ENCODE data around the gene ARMH2. TPM values are rescaled to one million over a fixed set of nuclear protein-coding genes. Genes with fewer than 3 reads are reported as not detected.

Gene ARMH2
- total and polyA plus RNA-seq, 9 of the 15 experiments (the other 6 are each of a cell fraction or from before 2014, with no cell fraction given) = not detected

DNA sequence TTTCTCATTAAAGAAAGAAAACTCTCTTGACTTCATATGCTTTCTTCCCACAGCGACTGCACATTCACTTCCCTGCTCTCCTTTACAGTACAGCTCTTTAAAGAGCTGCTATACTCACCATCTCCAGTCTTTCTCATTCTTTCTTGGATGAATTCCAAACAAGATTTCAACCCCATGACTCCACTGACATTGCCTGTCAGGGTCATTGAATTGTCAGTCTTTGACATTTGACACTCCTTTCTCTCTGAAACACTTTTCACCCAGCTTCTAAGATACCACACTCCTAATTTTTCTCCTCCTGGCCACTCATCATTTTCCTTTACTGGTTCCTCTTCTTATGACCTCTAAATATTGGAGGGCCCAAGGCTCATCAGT lies 811 bp upstream of the ARMH2 start:
- CTCF ChIA-PET (ENCODE audit: low intra/inter-chr PET ratio) = no interaction called here
- Histone ChIP-seq H3K9me1 (ENCODE audit: control insufficient read depth, insufficient read depth, low read length) (no peaks in the 10 kb centered on the region), H4K20me1 (replicated peaks; ENCODE audit: control insufficient read depth, insufficient read depth, low read length) (no peaks in the 10 kb centered on the region), H3K9ac (ENCODE audit: insufficient read depth in 1 of 2, low read depth in 2 of 2, low read length in 2 of 2) (no peak overlapping the region), H3K4me2 (ENCODE audit: insufficient read depth, low read length) (no peak overlapping the region), H3K27ac (ENCODE audit: extremely low read depth, low read depth, low read length) (no peak overlapping the region), H2AFZ (ENCODE audit: low read depth, low read length) (no peak overlapping the region), H3K79me2 (ENCODE audit: control insufficient read depth, insufficient read depth, low read length) (no peaks in the 10 kb centered on the region), H3K27me3 (ENCODE audit: control insufficient read depth in 2 of 2, insufficient read depth in 2 of 2, low read length in 2 of 2) (peaks cover 3 to 4% of the 10 kb centered on the region in 2 experiments; a peak in 3 of 5 replicates), H3K4me1 (replicated peaks in 1 of 2; ENCODE audit: control insufficient read depth in 2 of 2, insufficient read depth in 2 of 2, low read length in 2 of 2) (peaks cover 3 to 6% of the 10 kb centered on the region in 2 experiments; a peak in 2 of 5 replicates), H3K36me3 (ENCODE audit: control insufficient read depth, insufficient read depth, low read length) (no peaks in the 10 kb centered on the region), H3K4me3 (no peak overlapping the region), H3K9me3 (replicated peaks; ENCODE audit: control insufficient read depth, insufficient read depth, low read depth, low read length) (no peaks in the 10 kb centered on the region)
- intact Hi-C loops (cut with micrococcal nuclease) (no loop called here), in situ Hi-C loops (cut with MboI) (no loop called here)
- DNase-seq (ENCODE audit: extremely low read depth in 1 of 4, low spot score in 3 of 4) = peak in 2 of 4 experiments; percentile 24 to 34
- POLR2A ChIA-PET = interaction anchor here (1.8 kb wide), 1 partner anchor 9 kb away, joined by 7 read pairs; no protein-coding TSS in a partner anchor
- 18% methylated on average over 1 of the region's 1 CpG for WGBS (ENCODE audit: insufficient coverage, low coverage, missing lambda C conversion rate)
- BruUV-seq (replicated peaks) = no TSS peak
- FAIRE-seq = no peak
- peak; percentile 41; the same call in 2 of the 3 replicates for ATAC-seq
- TF ChIP-seq MXI1 (IDR thresholded peaks at IDR 0.05; ENCODE audit: low read depth, low read length) (no peak), RBM25 (IDR thresholded peaks at IDR 0.05; ENCODE audit: low read depth, low read length, severe bottlenecking) (no peak), ZNF184 (CRISPR knock-in tag; IDR thresholded peaks at IDR 0.05) (no peak), ZFP36 (IDR thresholded peaks at IDR 0.05; ENCODE audit: low read depth, low read length, partially characterized antibody) (no peak), CTBP1 (IDR thresholded peaks at IDR 0.05; ENCODE audit: borderline replicate concordance) (0 out of 2 replicates have a peak, but pooled peaks have one; percentile 14), ZNF780A (CRISPR knock-in tag; IDR thresholded peaks at IDR 0.05) (no peak), ZC3H8 (IDR thresholded peaks at IDR 0.05) (no peak), SIRT6 (IDR thresholded peaks at IDR 0.05; ENCODE audit: low read depth, low read length) (no peak), NFIX (CRISPR knock-in tag; IDR thresholded peaks at IDR 0.05; ENCODE audit: low read depth) (no peak), TEAD2 (tag; IDR thresholded peaks at IDR 0.05) (no peak), ZNF644 (tag; IDR thresholded peaks at IDR 0.05; ENCODE audit: low read depth) (no peak), CBFA2T2 (conservative IDR thresholded peaks at IDR 0.05) (no peak), CCAR2 (IDR thresholded peaks at IDR 0.05; ENCODE audit: low read depth, low read length) (no peak), FOXP1 (CRISPR knock-in tag; IDR thresholded peaks at IDR 0.05) (no peak), ESRRA (IDR thresholded peaks at IDR 0.05; ENCODE audit: borderline replicate concordance, low read depth) (peak; percentile 57; the same call in 1 of the 2 replicates), NR2C2 (CRISPR knock-in tag; IDR thresholded peaks at IDR 0.05) (no peak), NR2C2 (tag; IDR thresholded peaks at IDR 0.05) (peak; percentile 44; the same call in 1 of the 2 replicates)
- TF ChIP-seq, protein P1, sequence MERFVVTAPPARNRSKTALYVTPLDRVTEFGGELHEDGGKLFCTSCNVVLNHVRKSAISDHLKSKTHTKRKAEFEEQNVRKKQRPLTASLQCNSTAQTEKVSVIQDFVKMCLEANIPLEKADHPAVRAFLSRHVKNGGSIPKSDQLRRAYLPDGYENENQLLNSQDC (CRISPR knock-in tag; IDR thresholded peaks at IDR 0.05) = no peak
- TF ChIP-seq, protein P2, sequence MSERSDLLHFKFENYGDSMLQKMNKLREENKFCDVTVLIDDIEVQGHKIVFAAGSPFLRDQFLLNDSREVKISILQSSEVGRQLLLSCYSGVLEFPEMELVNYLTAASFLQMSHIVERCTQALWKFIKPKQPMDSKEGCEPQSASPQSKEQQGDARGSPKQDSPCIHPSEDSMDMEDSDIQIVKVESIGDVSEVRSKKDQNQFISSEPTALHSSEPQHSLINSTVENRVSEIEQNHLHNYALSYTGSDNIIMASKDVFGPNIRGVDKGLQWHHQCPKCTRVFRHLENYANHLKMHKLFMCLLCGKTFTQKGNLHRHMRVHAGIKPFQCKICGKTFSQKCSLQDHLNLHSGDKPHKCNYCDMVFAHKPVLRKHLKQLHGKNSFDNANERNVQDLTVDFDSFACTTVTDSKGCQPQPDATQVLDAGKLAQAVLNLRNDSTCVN (CRISPR knock-in tag; IDR thresholded peaks at IDR 0.05) = no peak
- TF ChIP-seq, protein P3, sequence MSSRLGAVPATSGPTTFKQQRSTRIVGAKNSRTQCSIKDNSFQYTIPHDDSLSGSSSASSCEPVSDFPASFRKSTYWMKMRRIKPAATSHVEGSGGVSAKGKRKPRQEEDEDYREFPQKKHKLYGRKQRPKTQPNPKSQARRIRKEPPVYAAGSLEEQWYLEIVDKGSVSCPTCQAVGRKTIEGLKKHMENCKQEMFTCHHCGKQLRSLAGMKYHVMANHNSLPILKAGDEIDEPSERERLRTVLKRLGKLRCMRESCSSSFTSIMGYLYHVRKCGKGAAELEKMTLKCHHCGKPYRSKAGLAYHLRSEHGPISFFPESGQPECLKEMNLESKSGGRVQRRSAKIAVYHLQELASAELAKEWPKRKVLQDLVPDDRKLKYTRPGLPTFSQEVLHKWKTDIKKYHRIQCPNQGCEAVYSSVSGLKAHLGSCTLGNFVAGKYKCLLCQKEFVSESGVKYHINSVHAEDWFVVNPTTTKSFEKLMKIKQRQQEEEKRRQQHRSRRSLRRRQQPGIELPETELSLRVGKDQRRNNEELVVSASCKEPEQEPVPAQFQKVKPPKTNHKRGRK (tag; IDR thresholded peaks at IDR 0.05) = no peak
- TF ChIP-seq, protein P4, sequence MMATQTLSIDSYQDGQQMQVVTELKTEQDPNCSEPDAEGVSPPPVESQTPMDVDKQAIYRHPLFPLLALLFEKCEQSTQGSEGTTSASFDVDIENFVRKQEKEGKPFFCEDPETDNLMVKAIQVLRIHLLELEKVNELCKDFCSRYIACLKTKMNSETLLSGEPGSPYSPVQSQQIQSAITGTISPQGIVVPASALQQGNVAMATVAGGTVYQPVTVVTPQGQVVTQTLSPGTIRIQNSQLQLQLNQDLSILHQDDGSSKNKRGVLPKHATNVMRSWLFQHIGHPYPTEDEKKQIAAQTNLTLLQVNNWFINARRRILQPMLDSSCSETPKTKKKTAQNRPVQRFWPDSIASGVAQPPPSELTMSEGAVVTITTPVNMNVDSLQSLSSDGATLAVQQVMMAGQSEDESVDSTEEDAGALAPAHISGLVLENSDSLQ (IDR thresholded peaks at IDR 0.05) = peak; percentile 85

Measured in K562 (cell line).